Prostate gland (tissue), 2 donors: ENCODE measurements around the gene TMEM120B. TPM values are rescaled to one million over a fixed set of nuclear protein-coding genes. Genes with fewer than 3 reads are reported as not detected.

ENCODE experiments used
- DNase-seq: peaks from one replicate; pipeline ENCODE4 v3.0.0-alpha.2; 2019; ENCODE audit warnings: low spot score
- H3K27ac ChIP-seq, 2 donors: fragments of 200-600 bp; sonication (generic); 2 replicates each; pipeline ENCODE4 v1.5.1; 2017 to 2019
- H3K27me3 ChIP-seq: fragments of 200-600 bp; sonication (generic); replicated peaks from 2 replicates; pipeline ENCODE4 v1.5.1; 2019; ENCODE audit not compliant: insufficient read depth
- H3K36me3 ChIP-seq, 2 donors: fragments of 200-600 bp; sonication (generic); 1 replicate in 1 of 2; 2 replicates in 1 of 2; pipeline versions ENCODE4 v1.5.1 to v1.8.1; 2017 to 2019
- H3K4me1 ChIP-seq: fragments of 200-600 bp; sonication (generic); replicated peaks from 2 replicates; pipeline ENCODE4 v1.5.1; 2019
- H3K4me3 ChIP-seq, 2 donors: fragments of 200-600 bp; sonication (generic); 2 replicates each; pipeline ENCODE4 v1.5.1; 2017 to 2019
- H3K9me3 ChIP-seq: fragments of 200-600 bp; sonication (generic); 2 replicates; pipeline ENCODE4 v1.5.1; 2017
- CTCF ChIP-seq, 4 experiments: fragments of 200-600 bp in 2 of 4; fragments of 450-650 bp in 2 of 4; sonication (generic) in 2 of 4; IDR thresholded peaks; 1 replicate in 3 of 4; 2 replicates in 1 of 4; pipeline ENCODE4 v1.5.1; 2016 to 2019; ENCODE audit warnings: antibody characterized with exemption in 4 of 4, mild to moderate bottlenecking in 2 of 4, moderate library complexity in 2 of 4
- POLR2A ChIP-seq: fragments of 450-650 bp; IDR thresholded peaks from one replicate; pipeline ENCODE4 v1.6.1; 2016; ENCODE audit warnings: antibody characterized with exemption, mild to moderate bottlenecking
- POLR2AphosphoS5 ChIP-seq: sonication (generic); formaldehyde crosslinking; IDR thresholded peaks from one replicate; pipeline ENCODE4 v1.6.1; 2017; ENCODE audit warnings: antibody characterized with exemption
- WGBS: methylation state at CpG from one replicate; pipeline ENCODE4 v1.1.5; 2018; 5-methylcytosine and 5-hydroxymethylcytosine counted together
- intact Hi-C: fragments of 100-400 bp; cut with DNase I; formaldehyde crosslinking; loops from one replicate; pipeline ENCODE4 v1.14.2; 2022
- total RNA-seq, 2 donors: library from RNA; depleted of rRNA; stranded (reverse); fragments of >200 nt; gene quantifications; one replicate each; pipeline ENCODE4 v1.1.0, GENCODE V29; 2016

The TMEM120B gene
- total RNA-seq, 2 donors from 2014 or later = 9.5 to 12.2 TPM

GRCh38 chr12:121779422-121779895, 66.9 kb downstream of the TMEM120B start:
- no peaks in the 10 kb centered on the region for H3K36me3 ChIP-seq
- no peaks in the 10 kb centered on the region for H3K9me3 ChIP-seq
- H3K4me1 ChIP-seq = peaks cover 5% of the 10 kb centered on the region
- H3K4me3 ChIP-seq = no peak overlapping the region
- WGBS = 91% methylated on average over 17 of the region's 17 CpGs
- H3K27me3 ChIP-seq = no peaks in the 10 kb centered on the region
- no peak for DNase-seq
- intact Hi-C loops = no loop called here
- no peak overlapping the region for H3K27ac ChIP-seq
- TF ChIP-seq POLR2A (no peak), POLR2AphosphoS5 (no peak), CTCF (IDR thresholded peaks at IDR 0.05) (no peak)

GRCh38 chr12:121780429-121780828, 67.9 kb downstream of the TMEM120B start:
- Histone ChIP-seq H3K4me3 (no peak overlapping the region), H3K36me3 (no peaks in the 10 kb centered on the region), H3K4me1 (peaks cover 5% of the 10 kb centered on the region), H3K9me3 (no peaks in the 10 kb centered on the region), H3K27me3 (no peaks in the 10 kb centered on the region), H3K27ac (no peak overlapping the region)
- no peak for DNase-seq
- WGBS = 97% methylated on average over 11 of the region's 11 CpGs
- intact Hi-C loops = no loop called here
- TF ChIP-seq POLR2AphosphoS5 = no peak
- no peak for TF ChIP-seq POLR2A
- no peak for TF ChIP-seq CTCF (IDR thresholded peaks at IDR 0.05)

GRCh38 chr12:121781484-121781997, 69.0 kb downstream of the TMEM120B start:
- no peak overlapping the region for H3K4me3 ChIP-seq
- H3K27me3 ChIP-seq = no peaks in the 10 kb centered on the region
- peaks cover 5% of the 10 kb centered on the region for H3K4me1 ChIP-seq
- 27% methylated on average over 12 of the region's 12 CpGs for WGBS
- H3K9me3 ChIP-seq = no peaks in the 10 kb centered on the region
- H3K36me3 ChIP-seq = no peaks in the 10 kb centered on the region
- no peak for TF ChIP-seq CTCF (IDR thresholded peaks at IDR 0.05)
- TF ChIP-seq POLR2A = no peak
- no peak for TF ChIP-seq POLR2AphosphoS5
- peak overlapping the region; percentile 30 to 37 for H3K27ac ChIP-seq
- intact Hi-C loops = no loop called here
- DNase-seq = no peak

GRCh38 chr12:121781998-121782979, 69.7 kb downstream of the TMEM120B start:
- no peak for DNase-seq
- intact Hi-C loops = no loop called here
- WGBS = 42% methylated on average over 14 of the region's 14 CpGs
- no peaks in the 10 kb centered on the region for H3K27me3 ChIP-seq
- peak overlapping the region; percentile 30 to 37 for H3K27ac ChIP-seq
- H3K4me1 ChIP-seq = peaks cover 5% of the 10 kb centered on the region
- H3K4me3 ChIP-seq = no peak overlapping the region
- no peaks in the 10 kb centered on the region for H3K36me3 ChIP-seq
- no peak for TF ChIP-seq CTCF (IDR thresholded peaks at IDR 0.05)
- H3K9me3 ChIP-seq = no peaks in the 10 kb centered on the region
